HG02642 (cell line): ENCODE data around the gene PTBP3.
"Not testable (repeated sequence)": the region's sequence is repeated elsewhere in the genome, so short reads cannot be mapped to it uniquely, and the experiment has no call there.

Experiments
- ATAC-seq: cut with Tn5 transposase; IDR thresholded peaks from one replicate; pipeline ENCODE4 v1.9.1; 2021; ENCODE audit warnings: mild to moderate bottlenecking; ENCODE audit not compliant: unreplicated experiment, poor library complexity

PTBP3 gene

DNA sequence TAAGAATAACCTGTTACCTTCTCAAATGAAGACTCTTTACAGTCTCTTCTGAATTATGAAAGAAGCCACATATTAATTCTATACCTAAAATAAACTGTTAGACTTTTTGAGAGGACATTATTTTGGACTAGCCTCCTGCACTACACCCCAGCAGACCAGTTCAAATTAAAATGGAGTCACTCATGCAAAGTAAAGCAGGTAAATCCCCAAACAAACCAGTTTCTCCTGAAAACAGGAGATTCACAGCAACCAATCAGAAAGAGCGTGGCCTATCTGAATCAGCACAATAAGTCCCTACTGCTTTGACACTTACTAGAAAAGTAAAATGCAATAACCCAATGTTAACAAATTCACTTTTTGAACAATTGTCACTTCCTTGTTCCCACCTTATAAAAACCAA, 58.8 kb downstream of the PTBP3 start:
- no peak for ATAC-seq

DNA sequence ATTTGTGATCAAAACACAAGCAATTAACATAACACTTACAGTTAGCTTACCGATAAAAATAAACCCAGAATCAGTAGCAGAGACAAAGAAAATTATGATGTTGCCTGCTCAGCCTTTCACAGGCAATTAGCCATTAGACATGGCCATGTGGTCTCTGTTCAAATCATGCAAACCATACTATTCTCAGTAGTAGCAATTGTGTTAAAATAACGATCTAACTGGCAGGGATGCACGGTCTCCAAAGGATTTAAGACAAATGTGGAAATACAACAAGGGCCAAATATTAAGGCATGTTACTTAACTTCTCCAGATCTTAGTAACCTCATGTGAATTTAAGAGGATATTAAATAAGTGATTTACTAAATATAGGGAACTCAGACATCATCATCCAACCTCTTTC, 59.5 kb downstream of the PTBP3 start:
- no peak for ATAC-seq

DNA sequence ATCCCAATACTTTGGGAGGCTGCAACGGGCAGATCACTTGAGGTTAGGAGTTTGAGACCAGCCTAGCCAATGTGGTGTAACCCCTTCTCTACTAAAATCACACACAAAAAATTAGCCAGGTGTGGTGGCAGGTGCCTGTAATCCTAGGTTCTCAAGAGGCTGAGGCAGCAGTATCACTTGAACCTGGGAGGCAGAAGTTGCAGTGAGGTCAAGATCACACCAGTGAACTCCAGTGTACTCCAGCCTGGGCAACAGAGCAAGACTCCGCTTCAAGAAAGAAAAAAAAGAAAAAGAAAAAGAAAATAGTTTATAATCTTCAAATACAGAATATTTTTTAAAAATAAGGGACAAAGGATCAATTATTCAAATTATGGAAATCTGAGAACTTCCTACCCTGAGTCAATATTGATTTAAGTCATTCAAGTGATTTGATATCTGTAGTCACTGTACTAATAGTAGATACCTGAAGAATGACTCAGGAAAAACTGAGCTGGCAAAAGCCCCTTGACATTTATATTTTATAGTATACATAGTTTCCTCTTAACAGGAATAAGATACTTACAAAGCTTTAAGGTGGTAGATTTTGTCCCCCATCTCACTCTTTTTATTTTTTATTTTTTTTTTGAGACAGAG, 61.8 kb downstream of the PTBP3 start:
- ATAC-seq, result no peak

- no peak for ATAC-seq
These were observed 65.0 kb downstream of the PTBP3 start for GRCh38 chr9:112268413-112268812.

DNA sequence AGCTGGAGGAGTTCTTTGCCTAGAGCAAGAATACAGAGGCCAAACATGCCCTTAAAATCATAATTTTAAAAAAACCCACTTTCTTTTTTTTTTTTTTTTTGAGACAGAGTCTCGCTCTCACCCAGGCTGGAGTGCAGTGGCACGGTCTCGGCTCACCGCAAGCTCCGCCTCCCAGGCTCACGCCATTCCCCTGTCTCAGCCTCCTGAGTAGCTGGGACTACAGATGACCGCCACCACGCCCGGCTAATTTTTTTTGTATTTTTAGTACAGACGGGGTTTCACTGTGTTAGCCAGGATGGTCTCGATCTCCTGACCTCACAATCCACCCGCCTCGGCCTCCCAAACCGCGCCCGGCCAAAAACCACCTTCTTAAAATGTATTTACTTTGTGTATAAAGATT, 66.3 kb downstream of the PTBP3 start:
- ATAC-seq, result not testable (repeated sequence)

- ATAC-seq, result no peak
These were observed 68.0 kb downstream of the PTBP3 start for GRCh38 chr9:112265391-112265790.

- ATAC-seq, result no peak
These were observed 70.8 kb downstream of the PTBP3 start for GRCh38 chr9:112262577-112262976.

GRCh38 chr9:112261133-112261532, 72.3 kb downstream of the PTBP3 start:
- ATAC-seq, result no peak

DNA sequence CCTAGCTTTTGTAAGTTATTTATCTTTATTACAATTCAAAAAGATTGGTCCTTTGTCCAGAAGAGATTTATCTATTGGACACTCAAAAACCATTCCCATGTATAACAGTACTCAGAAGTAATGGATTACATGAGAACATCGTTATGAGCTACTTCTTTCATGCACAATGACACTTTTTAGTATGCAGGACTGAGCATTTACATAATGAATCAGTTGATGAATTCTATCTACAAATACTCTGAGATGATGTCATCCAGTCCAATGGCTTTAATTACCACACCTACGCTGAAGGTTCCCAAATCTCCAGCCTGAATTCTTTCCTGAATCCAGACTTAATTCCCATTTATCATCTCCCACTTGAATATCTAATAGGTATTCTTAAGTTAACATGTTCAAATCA, 75.3 kb downstream of the PTBP3 start:
- no peak for ATAC-seq

DNA sequence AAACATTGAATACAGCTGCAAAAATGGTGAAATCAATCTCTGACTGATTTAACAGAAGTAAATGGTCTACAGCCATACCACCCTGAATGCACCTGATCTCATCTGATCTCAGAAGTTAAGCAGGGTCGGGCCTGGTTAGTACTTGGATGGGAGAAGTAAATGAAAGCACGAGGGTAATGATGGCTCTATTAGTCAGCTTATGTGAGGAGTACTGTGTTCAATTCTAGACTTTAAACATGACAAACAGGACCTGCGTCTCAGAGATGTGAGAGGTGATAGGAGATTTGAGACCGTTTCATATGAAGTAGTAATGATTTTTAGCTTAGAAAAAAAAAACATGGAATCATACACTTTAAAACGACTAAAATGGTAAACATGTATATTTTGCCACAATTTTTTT, 81.2 kb downstream of the PTBP3 start:
- ATAC-seq, result no peak

GRCh38 chr9:112249277-112249676, 84.1 kb downstream of the PTBP3 start:
- peak; percentile 75 for ATAC-seq

GRCh38 chr9:112248722-112249121, 84.7 kb downstream of the PTBP3 start:
- ATAC-seq, result no peak

- ATAC-seq, result no peak
These were observed 86.3 kb downstream of the PTBP3 start for GRCh38 chr9:112247090-112247489.

GRCh38 chr9:112245126-112245525, 88.3 kb downstream of the PTBP3 start:
- ATAC-seq, result no peak

- ATAC-seq, result no peak
These were observed 91.1 kb downstream of the PTBP3 start for GRCh38 chr9:112242147-112242804.

DNA sequence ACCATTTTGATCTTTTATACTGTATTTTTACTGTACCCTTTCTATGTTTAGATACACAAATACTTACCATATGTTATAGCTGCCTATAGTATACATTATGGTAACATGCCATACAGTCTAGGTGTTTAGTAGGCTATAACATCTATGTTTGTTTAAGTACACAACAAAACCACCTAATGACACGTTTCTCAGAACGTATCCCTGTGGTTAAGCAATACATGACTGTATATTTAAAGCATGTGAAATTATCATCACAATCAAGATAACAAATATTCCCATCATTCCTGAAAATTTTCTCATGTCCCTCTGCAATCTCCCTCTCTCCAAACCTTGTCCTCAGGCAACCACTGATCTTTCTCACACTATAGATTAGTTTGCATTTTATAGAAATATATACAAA, 91.9 kb downstream of the PTBP3 start:
- no peak for ATAC-seq

DNA sequence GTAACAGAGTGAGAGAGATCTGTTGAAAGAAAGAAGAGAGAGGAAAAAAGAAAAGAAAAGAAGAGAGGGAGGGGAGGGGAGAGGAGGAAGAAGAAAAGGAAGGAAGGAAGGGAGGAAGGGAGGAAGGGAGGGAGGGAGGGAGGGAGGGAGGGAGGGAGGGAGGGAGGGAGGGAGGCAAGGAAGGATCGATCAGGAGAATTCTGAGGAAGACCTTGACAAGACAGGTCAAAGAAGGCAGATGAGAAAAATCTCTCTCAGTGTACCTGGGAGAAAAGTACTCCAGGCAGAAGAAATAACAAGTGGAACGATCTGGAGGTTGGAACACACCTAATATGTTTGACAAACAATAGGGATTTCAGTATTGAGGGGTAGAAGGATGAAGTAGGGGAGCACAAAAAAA, 93.7 kb downstream of the PTBP3 start:
- no peak for ATAC-seq

DNA sequence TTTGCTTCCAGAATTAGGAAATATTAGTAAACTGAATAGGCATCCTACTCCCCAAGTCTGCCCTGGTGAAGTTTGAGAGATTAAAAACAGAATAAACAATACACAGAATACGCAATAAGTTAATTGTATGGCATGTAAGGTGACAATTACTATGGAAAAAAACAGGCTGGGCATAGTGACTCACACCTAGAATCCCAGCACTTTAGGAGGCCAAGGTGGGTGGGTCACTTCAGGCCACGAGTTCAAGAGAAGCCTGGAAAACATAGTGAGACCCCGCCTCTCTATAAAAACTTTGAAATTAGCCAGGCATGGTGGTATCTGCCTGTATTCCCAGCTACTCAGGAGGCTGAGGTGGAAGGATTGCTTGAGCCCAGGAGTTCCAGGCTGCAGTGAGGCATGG, 94.1 kb downstream of the PTBP3 start:
- no peak for ATAC-seq

DNA sequence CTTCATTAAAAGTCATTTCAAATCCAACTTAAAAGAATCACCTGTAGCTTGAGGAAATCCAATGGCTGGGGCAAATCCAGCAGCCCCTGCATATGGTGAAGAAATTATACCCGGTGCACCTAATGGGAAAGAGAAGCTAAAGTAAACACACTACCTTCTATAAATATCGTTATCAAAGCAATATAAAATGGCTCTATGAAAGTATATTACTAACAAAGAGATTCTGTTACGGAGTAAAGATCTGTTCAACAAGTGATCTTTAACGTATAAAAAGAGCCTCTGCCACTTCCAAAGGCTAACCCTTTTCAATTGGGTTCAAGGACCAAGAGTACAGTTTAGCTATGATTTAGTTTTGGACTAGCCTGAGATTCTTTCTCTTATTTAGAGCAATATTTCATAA, 98.6 kb downstream of the PTBP3 start:
- no peak for ATAC-seq

DNA sequence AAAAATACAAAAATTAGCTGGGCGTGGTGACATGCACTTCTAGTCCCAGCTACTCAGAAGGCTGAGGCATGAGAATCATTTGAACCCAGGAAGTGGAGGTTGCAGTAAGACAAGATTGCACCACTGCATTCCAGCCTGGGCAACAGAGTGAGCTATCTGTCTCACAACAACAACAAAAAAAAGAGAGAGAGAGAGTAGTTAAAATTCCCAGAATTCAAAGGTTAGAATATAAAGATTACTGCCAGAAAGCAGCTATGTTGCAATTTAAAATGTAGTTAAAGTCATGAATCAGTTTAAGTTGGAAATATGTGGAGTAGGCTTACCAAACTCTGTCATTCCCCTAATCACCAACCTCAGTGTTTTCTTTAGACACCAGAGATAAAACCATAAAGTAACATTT, 99.7 kb downstream of the PTBP3 start:
- no peak for ATAC-seq

GRCh38 chr9:112232233-112232632, 101.2 kb downstream of the PTBP3 start:
- ATAC-seq, result no peak

GRCh38 chr9:112226091-112226490, 107.3 kb downstream of the PTBP3 start:
- ATAC-seq, result no peak
